HK-2 (cell line): ENCODE results near the gene JAKMIP2.
"Not testable (repeated sequence)": the region's sequence is repeated elsewhere in the genome, so short reads cannot be mapped to it uniquely, and the experiment has no call there.

Experiments
- DNase-seq: peaks from one replicate; pipeline ENCODE4 v3.0.0-alpha.2; 2018; ENCODE audit not compliant: unreplicated experiment

The JAKMIP2 gene

DNA sequence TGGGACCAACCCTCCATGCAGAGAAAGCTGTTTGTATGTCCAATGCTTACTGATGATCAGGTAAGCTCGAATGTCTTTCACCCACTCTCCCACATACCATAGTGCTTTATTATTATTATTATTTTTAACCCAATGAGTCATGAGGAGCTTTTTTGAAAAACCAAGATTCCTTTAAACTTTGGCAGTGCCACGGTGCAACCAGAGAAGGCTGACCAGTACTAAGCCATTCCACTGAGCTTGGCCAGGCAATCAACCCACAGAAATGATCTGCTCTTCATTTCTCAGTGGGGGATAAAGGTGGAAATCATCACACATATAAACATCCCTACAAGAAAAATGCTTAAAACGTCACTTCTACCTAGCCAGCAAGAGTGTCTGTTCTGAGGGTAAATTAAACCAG, 35.5 kb downstream of the JAKMIP2 start:
- no peak for DNase-seq

DNA sequence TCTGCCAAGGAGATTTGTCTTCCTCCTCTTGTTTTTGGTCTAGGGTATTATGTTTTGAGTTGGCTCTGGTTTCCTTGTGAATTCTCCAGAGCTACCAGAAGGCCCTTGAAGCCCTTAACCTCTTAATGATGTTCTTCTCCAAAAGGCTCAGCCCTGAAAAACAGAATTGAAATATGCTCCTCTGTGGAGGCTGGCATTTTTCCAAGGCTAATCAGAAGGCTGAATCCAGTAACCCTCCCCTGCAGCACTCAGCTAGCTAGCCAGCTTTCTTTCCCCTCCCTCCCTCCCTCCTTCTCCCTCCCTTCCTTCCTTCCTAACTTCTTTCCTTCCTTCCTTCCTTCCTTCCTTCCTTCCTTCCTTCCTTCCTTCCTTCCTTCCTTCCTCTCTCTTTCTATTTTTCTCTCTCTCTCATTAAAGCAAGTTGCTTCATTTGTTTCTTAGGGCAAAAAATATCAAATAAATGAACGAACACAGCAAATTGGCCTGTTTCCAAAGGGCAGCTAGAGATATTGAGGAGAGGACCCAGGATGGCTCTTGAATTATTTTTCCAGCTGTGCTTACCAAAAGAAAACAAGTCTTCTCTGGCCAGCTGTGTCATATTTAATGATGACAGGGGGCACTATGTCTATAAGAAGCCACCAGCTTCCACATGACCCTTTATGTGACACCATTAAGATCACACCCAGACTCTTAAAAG, 38.7 kb downstream of the JAKMIP2 start:
- DNase-seq: no peak

DNA sequence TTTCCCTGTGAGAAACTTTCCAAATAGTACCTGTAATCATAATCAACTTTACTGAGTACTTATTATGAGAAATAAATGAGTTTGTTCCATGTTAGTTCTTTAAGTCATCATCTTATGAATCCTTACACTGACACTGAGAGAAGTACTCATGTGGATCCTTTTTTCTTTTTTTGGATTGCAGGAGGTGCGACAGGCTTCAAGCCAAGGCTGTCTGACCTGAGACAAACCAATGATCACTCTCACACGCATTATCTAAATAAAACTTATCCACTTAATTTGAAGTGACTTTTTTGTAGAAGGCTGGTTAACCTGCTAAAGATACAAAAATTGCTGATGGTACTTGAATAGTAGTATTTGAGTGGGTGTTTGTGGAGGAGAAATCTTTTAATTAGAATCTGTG, 39.5 kb downstream of the JAKMIP2 start:
- DNase-seq: no peak

DNA sequence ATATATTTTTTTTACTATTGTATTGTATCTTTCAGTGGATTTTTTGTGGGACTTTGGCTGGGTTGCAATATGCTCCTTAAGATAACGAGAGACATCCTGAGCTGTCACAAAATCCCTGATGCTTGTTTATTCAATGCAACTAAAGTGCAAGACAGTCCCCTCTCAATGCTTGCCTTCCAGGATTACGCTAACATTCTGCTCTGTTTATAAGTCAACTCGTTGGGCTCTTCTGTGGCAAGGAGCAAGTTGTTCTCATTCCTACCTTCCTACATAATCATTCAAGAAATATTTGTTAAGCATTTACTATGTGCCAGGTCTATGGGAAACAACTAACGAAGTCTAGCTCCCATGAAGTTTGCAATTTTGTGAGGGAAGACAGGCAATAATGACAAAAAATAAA, 40.4 kb downstream of the JAKMIP2 start:
- no peak for DNase-seq

DNA sequence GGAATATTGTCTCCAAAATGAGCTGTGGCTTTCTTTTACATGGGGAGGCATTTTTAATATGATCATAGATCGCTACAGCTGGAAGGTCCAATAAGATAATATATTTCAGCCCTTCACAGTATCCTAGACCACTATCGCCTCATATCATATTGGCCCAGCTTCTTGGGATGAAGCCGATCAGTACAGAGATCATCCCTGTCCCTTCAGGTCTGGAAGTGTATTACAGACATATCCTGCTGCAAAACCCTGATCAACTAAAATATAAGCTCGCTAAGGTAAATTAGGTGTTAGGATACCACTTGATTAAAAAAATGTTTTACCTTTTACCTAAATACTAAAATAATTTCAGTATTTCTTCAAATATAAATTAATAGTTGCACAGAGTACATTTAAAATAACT, 41.7 kb downstream of the JAKMIP2 start:
- no peak for DNase-seq

DNA sequence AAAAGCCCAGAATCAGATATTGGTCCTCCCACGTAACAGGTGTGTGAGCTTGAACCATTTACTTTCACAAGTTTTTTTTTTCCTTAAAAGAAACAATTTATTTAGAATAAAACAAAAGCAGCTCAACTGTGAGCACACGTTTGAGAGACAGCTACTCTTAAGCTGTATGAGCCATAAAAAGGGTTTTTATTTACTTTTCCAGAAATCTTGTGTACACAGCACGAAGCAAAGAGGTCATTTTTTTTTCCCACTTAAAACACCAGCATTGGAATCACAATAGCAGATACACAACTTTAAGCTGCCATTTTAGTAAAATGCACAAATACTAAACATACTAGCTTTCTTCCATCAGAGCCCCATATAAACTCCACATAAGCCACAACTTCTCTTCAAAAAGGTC, 44.6 kb downstream of the JAKMIP2 start:
- DNase-seq: no peak

DNA sequence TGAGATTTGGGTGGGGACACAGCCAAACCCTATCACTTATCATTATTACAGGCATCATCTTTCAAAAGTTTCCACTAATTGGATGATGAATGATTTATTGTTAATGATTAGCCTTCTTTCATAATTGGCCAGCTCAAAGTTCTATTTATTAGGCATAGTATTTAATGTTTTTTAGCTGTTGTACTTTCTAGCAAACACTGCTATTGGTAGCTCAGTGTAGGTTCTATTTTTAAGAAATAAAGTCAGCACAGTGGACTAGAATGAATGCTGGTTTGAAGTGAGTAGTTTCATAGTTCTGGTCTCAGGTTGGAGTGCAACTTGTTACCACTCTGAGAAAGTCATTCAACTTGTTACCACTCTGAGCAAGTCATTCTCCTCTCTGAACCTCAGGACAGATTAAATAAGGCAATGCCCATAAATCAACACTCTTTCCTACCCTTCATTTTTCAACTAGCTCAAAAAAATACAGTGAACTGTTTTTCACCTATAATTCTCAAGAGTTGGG, 46.9 kb downstream of the JAKMIP2 start:
- no peak for DNase-seq

DNA sequence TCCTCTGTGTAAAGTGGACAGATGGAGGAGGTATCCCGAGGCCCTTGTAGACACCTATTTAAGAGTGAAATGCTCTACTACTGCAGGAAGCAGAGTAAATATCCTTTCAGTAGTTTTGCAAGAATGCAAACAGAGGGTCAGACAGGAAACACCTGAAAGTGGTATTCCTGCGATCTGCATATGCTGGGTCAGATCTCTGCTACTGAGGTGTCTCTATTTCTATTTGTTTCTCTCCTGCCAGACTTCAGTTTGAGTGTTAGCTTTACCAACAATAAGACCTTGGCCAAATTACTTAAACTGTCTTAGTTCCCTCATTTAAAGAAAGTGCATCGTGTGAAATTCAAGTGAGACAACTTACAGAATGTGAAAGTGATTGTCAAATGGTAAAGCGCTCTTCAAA, 47.6 kb downstream of the JAKMIP2 start:
- DNase-seq: no peak

DNA sequence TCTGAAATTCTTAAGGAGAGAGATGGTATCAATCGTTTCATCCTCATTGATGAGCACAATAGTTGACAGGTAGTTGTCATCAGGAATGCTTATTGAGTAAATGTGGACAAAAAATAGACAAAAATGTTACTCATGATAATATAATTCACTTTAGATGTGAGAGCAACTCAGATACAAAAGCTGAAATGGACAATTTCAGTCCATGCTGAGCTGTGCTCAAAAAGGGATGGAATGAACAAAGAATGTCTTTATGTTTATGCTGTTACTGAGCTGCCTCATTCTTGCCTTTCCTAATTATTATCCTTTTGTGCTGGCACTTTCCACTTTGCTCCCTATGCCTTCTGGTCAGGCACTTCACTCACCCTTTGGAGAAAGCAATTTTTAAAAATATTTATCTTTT, 49.5 kb downstream of the JAKMIP2 start:
- DNase-seq: no peak

DNA sequence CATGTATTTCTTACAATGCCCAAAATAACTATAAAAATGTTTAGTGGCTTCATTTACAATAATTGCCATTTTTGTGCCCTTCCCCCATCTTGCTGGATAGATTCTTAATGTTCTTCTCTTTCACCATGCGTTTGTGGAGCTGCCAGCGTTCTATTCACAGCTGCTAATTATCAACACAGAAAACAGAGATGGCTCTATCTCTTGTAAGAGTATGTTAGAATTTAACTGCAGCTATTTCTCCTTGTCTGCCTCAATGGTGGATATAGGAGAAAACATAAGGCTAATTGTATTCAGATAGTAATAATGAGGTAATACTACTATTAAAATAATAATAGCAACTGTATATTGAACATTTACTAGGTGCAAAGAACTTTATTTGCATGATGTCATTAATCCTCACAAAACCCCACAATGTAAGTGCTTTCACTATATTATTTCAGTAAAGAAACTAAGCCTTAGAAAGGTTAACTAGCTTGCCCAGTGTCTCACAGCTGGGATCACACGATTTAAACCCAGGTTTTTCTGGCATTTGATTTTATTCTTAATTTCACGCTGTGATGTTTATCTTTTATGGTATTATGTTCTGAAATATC, 50.1 kb downstream of the JAKMIP2 start:
- DNase-seq: no peak

DNA sequence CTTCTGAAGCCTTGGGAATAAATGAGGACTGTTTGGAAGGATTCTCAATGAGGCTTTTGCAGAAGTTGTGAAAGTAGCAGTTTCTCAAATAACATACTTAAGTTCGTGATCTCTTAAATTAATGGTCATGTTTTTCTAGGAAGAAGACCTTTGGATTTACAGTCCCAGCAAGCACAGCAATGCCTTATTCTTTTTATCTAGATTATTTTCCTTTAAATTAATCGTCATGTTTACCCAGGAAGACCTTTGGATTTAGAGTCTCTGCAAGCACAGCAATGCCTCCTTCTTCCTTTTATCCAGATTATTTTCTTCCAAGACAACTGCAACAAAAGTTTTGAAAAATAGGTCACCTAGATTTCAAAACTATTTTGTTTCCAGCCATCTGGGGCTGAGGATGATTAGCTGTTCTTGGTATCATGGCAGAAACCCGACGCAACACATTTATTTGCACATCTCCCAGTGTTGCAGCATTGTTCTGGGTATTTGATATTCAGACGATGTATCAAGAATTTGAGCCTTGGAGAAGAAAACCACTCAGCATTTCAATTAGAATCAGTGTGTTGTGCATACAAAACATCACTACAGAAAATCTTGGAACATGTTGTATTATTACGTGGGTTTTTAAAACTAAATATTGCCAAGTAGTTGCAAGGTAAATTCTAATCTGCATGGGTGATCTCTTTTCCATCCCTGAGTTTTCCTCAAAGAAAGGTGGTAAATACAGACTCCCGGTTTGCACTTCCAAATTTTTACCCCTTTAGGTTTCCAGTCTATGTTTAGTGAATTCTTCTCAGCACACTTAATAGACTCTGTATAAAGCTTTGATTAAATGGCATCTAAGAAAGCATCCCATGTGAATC, 50.9 kb downstream of the JAKMIP2 start:
- DNase-seq: no peak

DNA sequence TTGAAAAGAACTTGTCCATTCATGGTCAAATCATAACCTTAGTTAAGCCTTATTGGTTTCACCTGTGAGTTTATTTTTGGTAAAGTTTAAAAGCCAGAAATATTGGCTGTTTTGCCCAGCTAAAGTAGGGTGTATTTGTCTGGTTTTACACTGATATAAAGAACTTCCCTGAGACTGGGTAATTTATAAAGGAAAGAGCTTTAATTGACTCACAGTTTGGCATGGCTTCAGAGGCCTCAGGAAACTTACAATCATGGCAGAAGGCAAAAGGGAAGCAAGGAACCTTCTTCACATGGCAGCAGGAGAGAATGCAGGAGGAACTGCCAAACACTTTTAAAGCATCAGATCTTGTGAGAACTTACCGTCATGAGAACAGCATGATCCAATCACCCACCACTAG, 55.3 kb downstream of the JAKMIP2 start:
- DNase-seq: no peak

DNA sequence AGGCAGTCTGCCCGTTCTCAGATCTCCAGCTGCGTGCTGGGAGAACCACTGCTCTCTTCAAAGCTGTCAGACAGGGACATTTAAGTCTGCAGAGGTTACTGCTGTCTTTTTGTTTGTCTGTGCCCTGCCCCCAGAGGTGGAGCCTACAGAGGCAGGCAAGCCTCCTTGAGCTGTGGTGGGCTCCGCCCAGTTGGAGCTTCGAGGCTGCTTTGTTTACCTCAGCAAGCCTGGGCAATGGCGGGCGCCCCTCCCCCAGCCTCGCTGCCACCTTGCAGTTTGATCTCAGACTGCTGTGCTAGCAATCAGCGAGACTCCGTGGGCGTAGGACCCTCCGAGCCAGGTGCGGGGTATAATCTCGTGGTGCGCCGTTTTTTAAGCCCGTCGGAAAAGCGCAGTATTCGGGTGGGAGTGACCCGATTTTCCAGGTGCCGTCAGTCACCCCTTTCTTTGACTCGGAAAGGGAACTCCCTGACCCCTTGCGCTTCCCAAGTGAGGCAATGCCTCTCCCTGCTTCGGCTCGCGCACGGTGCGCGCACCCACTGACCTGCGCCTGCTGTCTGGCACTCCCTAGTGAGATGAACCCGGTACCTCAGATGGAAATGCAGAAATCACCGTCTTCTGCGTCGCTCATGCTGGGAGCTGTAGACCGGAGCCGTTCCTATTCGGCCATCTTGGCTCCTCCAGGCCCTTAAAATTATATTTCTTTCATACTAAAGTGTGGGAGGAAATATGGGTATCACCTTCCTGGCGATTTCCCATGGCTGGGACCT, 61.2 kb downstream of the JAKMIP2 start:
- not testable (repeated sequence) for DNase-seq

DNA sequence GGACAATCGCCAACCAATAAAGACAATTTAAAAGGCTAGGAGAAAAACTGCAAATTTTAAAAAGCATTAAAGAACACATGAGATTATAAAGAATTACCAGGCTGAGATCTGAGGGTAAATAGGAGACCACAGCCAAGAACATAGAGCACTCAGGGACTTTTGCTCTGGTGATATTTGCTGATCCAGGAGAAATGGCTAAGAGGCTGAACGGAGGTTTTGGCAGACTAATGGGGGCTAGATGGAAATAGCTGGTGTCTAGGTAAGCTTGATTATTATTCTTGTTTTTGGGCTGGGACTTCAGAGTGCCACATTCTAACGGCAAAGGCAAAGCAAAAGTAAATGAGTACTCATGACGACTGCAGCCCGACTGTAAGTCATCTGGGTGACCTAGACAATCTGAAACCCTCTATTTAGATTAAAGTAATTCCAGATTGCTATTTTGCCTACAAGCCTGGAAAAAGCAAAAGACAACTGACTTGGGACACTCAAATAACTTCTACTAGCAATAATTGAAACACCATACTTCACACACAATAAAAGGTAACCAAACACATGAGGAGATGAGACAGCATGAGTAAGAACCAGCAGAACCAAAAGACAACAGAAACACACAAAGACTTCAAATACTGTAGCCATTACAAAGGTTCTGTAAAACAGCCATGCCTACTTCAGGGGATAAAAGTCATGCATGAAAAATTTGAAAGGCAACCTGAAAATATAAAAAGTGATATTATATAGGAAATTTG, 68.8 kb downstream of the JAKMIP2 start:
- no peak for DNase-seq

DNA sequence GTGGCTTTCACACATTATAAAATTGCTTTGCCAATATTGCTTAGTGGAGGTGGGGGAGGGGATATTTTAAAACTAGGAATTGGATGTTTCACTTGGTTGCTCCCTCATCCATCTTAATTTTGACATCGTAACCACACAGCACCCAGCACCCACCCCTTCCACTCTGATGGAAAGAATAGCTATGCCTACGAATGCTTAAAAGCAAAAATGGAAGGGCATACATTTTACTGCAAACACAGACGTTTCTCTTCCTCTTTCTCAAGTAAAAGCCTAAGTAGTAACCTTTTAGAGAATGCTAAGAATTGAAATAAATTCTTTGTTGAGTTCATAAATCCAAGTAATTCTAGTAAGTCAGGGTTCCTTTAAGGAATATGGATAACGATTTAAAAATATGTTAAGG, 69.9 kb downstream of the JAKMIP2 start:
- no peak for DNase-seq

DNA sequence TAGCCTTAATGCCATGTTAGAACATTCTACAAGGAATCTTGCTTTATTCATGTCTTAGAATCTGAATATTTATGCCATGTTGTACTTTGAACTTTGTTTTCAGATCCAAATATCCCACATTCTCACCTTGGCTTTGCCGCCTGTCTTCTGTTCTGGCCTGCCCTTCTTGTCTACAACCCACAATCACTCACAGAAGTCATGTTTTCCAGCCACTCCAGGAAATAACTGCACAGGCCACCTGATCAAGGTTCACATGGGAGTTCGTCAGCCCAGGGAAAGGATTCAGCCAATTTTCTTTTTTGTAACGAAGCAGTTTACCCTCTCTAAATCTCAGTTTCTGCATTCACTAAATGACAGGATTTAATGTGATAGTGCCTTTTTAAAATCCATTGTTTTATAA, 70.5 kb downstream of the JAKMIP2 start:
- DNase-seq: no peak

DNA sequence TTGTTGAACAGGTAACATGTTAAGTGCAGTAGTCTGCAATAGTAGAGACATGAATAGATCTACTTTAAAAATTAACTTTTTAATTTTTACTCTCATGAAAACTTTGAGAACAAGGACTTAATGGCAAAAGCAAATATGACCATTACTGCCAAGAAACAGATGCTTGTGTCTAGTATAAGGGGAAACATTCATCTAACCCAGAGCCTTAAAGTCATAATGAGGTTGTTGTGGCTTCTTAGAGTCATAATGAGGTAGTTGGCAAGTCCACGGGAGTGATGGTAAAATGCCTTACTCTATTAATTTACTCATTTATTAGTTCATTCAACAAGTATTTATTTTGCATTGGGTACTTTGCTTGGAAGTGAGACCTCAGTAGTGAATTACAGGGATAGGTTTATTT, 71.5 kb downstream of the JAKMIP2 start:
- no peak for DNase-seq

DNA sequence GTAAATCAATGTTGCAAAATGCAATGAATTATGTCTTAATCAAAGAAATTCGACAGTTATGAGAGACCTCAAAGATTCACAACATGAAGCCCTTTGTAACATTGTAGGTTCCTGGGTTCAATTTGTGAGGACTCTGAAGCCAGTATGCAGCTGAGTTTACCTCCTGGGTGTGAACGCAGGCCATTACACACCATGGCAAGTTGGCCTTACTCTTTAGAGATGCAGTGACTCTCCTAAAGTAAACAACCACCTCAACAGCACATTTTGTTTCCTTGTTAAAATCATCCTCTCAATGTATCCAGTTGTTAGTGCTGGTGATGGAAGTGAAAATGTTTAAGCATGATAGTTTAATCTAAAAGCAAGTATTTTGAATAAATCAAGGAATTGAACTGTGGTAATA, 73.8 kb downstream of the JAKMIP2 start:
- DNase-seq: no peak

DNA sequence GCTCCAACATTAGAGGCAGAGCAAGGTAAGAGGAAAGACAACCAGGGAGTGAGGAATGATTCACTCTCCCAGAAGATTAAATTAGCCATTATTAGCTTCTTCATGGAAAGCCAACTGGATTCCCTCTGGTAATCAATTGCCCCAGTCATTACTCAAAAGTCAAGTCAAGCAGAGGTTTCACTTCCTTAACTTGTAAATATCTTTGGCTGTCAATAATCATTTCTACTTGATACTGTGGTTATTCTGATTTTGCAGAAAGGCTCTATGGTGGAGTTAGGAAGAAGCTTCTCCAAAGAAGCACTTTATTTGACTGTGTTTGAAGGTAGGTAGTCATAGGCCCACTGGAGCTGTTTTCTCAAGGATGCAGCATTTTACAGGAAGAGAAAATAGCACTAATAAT, 78.0 kb downstream of the JAKMIP2 start:
- DNase-seq: no peak

DNA sequence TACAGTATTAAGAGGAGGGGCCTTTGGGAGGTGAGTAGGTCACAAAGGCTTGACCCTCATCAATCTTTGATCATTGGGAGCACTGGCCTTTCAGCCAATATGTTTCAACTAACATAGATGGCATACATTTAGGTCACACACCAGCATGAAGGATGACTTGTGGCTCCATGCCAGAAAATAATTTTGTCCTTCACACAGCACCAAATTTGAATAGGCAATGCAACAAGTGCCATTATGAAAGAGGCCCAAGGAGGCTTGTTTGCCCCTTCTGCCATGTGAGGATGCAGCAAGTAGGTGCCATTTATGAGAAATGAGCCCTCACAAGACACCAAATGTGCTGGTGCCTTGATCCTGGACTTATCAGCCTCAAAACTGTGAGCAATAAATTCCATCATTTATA, 81.1 kb downstream of the JAKMIP2 start:
- no peak for DNase-seq

DNA sequence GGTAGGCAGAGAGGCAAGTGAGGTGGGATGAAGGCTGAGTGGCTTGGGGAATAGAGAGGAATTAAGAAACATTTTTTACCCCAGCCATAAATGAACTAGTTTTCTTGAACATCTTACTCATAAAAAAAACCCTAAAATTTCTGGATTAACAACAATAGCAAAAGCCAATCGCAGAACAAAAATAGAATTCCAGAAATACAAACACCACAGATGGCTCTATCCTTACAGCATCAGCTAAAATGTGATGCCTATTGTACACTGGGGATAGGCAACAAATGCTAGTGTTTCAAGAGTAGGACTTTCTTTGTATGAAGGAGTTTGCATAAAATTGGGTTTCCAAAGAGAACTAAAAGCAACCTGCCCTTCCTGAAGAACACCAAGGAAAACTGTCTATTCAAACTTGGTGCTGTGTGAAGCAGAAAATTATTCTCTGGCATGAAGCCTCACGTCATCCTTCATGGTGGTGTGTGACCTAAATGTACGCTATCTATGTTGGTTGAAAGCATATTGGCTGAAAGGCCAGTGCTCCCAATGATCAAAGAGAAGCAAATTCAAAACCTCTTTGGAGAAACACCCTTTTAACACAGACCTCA, 82.9 kb downstream of the JAKMIP2 start:
- no peak for DNase-seq
